Effector CD8-positive, alpha-beta T cell (primary cell): Measurements from ENCODE around the gene SRCIN1.
"Not testable (repeated sequence)": the region's sequence is repeated elsewhere in the genome, so short reads cannot be mapped to it uniquely, and the experiment has no call there.

ENCODE experiments used
- DNase-seq: peaks from one replicate; lab custom pipeline; 2025; lab: John Stamatoyannopoulos, UW

SRCIN1 gene

GRCh38 chr17:38543403-38544174 lies 62.2 kb downstream of the SRCIN1 start:
- DNase-seq: no peak

DNA sequence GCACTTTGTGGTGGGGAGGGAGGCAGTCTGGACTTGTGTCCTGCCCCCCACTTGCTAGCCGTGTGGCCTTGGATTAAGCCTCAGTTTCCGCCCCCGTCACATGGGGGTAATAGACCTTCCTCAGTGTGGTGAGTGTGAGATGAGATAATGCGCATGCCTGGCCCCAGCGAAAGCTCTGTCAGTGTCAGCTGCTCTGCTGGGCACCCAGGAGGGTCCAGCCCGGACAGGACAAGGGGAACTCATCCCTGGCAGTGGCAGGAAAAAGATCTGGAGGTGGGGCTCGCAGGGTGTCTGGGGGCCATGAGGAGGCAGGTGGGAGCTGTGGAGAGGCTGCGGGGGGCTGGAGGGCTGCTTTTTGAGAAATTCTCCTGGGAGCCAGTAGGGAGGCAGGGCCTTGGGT lies 63.5 kb downstream of the SRCIN1 start:
- DNase-seq: no peak

- DNase-seq: no peak
Measured at GRCh38 chr17:38541281-38541680, 64.5 kb downstream of the SRCIN1 start.

GRCh38 chr17:38540514-38541045 lies 65.2 kb downstream of the SRCIN1 start:
- DNase-seq: no peak

GRCh38 chr17:38539386-38539785 lies 66.4 kb downstream of the SRCIN1 start:
- DNase-seq: no peak

GRCh38 chr17:38538906-38539305 lies 66.8 kb downstream of the SRCIN1 start:
- DNase-seq: no peak

- DNase-seq: no peak
Measured at GRCh38 chr17:38536661-38537060, 69.1 kb downstream of the SRCIN1 start.

DNA sequence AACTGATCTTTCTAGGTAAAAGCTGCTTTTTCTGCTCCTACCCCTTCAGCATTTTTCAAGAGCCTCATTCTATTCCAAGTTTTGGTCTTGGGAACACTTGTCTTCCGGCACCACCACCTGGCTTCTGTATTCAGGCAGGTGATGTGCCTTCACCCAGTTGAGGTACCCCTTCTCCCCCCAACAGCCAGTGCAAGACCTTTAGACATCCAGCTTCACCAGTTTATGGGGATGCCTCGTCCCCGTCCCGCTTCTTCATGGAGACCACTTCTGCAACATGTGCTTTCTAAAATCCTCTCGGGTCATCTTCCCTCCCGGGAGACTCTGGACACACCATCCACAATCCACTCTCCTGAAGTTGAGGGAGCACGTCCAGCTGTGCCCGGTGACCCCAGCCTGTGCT lies 69.9 kb downstream of the SRCIN1 start:
- DNase-seq: no peak

- no peak for DNase-seq
Measured at GRCh38 chr17:38534498-38534885, 71.3 kb downstream of the SRCIN1 start.

- no peak for DNase-seq
Measured at GRCh38 chr17:38533866-38534497, 71.8 kb downstream of the SRCIN1 start.

DNA sequence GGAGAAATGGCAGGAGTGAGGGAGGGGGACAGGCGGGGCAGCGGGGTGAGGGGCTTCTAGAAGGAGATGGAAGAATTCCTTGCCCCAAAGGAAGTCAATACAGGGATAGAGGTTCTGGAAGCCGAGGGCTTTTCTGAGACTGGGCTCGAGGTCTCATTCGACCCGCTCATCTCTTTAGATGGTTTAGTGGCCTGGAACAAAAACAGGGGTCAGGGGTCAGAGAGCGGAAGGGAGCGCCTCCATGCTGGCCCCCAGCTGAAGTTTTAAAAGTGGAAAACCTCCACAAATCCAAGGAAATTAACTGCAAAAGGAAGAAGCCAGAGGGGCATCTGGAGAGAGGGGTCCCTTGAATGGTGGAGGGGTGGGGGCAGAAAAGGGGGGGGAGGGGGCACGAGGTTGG lies 72.5 kb downstream of the SRCIN1 start:
- no peak for DNase-seq

DNA sequence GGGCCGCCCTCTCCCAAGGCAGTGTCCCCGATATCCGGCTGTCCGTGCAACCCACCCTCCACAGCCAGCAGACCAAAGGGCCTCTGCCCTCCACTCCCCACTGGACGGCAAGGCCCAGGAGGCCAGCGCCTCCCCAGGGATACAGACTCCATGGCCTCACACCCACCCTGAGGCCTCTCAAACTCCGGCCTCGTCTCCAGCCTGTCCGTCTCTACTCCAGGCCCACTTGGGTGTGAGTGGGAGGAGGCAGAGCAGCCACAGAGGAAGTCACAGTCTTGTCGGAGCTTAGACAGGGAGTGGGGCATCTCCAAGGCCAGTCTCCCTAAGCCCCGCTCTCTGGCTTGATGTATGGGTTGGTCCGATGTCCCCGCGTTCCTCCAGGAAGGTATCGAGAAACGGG lies 73.3 kb downstream of the SRCIN1 start:
- no peak for DNase-seq

DNA sequence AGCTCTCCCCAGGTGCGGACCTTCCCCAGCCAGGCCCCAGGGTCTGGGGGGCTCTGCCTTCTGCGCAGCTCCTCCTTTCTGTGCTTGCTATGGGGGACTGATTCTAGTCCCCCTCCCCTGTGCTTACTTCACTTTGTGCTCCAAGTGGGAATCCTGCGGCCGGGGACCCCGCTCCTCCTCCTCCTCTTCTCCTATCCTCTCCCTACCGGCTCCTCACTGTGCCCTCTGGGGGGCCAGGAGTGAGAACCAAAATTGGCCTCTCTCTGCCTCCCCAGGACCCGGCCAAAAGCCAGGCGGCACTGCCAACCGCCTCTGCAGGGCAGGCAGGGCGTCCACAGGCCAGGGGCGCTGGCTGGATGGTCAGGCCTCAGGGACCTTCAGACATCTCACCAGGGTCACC lies 74.0 kb downstream of the SRCIN1 start:
- not testable (repeated sequence) for DNase-seq

DNA sequence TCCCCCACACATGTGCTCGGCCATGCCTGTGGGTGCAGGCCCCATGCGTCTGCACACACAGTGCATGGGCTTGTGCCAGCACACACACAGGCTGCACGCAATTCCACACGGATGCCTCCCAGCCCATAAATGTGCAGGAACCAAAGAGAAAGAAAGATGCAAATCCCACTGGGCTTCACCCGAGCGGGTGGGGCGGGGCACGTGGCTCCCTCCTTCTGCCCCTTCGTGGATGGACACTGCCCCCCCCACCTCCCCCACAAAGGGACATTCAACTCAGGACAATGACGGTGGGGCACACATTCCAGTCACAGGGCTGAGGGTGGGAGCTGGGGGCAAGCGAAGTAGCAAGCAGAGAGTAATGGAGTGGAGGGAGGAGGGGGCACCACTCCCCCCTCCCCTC lies 74.9 kb downstream of the SRCIN1 start:
- DNase-seq: not testable (repeated sequence)

DNA sequence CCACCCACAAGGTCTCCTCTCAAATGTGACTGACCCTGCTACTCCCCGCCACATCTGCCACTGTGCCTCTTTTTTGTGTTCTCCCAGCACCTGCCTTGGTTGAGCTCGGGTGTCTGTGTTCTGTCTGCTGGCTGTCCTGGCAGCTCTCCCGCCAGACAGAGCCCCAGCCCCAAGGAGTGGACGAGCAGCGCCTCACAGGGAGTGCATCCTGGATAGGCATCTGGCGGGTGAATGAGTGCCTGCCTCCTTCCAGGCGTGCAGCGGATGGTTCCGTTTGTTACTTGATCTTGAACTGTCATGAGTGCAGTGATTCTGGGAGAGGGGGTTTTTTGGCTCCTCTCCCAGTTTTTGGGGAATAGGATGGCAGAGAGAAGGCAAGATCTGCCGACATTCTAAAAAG lies 77.6 kb downstream of the SRCIN1 start:
- not testable (repeated sequence) for DNase-seq

- not testable (repeated sequence) for DNase-seq
Measured at GRCh38 chr17:38526526-38526925, 79.2 kb downstream of the SRCIN1 start.

GRCh38 chr17:38512473-38513058 lies 93.2 kb downstream of the SRCIN1 start:
- DNase-seq: no peak

DNA sequence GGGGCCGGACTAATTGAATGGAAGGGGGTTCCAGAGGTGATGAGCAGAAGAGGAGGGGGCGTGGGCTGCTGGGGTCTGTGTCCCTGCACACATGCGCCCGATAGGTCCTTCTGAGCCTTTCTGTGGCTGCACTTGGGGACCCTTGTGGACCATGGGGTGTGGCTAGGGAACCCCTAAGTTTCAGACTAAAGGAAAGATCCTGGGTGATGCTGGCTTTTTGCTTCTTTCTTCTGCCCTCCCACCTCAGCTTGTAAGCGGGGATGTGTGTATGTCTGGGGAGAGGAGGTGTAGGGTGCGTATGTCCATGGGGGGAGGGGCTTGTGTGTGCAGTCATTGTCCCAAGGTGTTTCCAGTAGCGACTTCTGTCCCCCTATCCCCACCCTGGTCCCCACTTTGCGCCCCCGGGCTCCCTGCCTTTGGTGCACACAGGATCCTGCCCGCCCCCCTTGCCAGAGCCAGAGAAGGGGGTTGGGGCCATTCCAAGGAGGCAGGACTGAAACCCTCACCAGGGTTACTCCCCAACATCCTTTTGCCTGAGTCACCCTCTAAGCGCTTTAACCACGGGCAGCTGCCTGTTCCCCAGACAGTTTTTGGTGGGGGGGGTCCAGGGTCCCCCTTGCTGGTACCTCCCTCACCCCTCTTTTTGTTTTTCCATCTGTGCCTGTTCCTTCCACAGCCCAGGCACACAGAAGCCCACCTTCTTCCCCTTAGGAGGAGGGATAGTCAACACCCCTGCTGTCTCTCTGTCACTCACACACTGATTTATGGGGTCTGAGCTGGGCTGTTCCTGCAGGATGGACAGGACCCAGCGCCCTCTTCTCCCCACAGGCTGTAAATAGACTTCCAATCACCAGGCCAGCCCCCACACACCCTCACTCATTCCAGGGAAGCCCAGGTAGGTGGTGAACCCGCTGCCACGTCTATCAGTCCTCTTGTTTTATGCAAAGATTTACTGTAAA lies 94.3 kb downstream of the SRCIN1 start:
- DNase-seq: no peak

DNA sequence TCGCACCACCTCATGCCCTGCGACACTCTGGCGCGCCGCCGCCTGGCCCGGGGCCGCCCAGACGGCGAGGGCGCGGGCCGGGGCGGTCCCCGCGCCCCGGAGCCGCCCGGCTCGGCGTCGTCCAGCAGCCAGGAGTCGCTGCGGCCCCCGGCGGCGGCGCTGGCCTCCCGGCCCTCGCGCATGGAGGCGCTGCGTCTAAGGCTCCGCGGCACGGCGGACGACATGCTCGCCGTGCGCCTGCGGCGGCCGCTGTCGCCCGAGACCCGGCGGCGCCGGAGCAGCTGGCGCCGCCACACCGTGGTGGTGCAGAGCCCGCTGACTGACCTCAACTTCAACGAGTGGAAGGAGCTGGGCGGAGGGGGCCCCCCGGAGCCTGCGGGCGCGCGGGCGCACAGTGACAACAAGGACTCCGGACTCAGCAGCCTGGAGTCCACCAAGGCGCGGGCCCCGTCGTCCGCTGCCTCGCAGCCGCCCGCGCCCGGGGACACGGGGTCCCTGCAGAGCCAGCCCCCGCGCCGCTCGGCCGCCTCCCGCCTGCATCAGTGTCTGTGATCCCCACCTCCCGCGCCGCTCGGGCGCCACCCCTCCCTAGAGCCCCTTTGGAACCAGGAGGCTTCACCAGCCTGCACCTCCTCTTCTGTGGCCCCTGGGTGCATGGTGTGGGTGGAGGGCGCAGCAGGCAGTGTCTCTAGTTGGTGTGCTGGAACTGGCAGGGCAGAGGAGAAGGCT lies 95.2 kb downstream of the SRCIN1 start:
- no peak for DNase-seq

- no peak for DNase-seq
Measured at GRCh38 chr17:38509772-38510420, 95.9 kb downstream of the SRCIN1 start.
